Breast epithelium (tissue), 3 donors: ENCODE measurements around the gene HAUS3.

Experiments
- CTCF ChIP-seq, 3 donors: fragments of 450-650 bp; IDR thresholded peaks; one replicate each; pipeline ENCODE4 v1.5.1; 2016 to 2017; ENCODE audit warnings: antibody characterized with exemption in 3 of 3, mild to moderate bottlenecking in 3 of 3, moderate library complexity in 3 of 3
- POLR2AphosphoS5 ChIP-seq, 3 donors: sonication (generic); formaldehyde crosslinking; IDR thresholded peaks; one replicate each; pipeline ENCODE4 v1.6.1; 2017; ENCODE audit warnings: antibody characterized with exemption in 3 of 3

GRCh38 chr4:2269618-2270163 is 27.8 kb upstream of the HAUS3 start:
- TF ChIP-seq CTCF (IDR thresholded peaks at IDR 0.05) (no peak), POLR2AphosphoS5 (IDR thresholded peaks at IDR 0.05) (no peak)
